Measurements from ENCODE around the gene IDE. TPM values are rescaled to one million over a fixed set of nuclear protein-coding genes. Genes with fewer than 3 reads are reported as not detected.

The IDE gene
- total RNA-seq, 1 experiment from 2014 or later: 55.8 TPM

GRCh38 chr10:92573798-92574547 lies at the start of gene IDE (continued):
- TF ChIP-seq ZBTB33 (IDR thresholded peaks at IDR 0.05; ENCODE audit: extremely low read depth, insufficient replicate concordance, low read length): no peak
- TF ChIP-seq YY1 (IDR thresholded peaks at IDR 0.05; ENCODE audit: extremely low read depth, insufficient replicate concordance, low read depth, low read length): no peak
- TF ChIP-seq ZFX (IDR thresholded peaks at IDR 0.05): peak; percentile 93
- TF ChIP-seq EZH2phosphoT487 (IDR thresholded peaks at IDR 0.05; ENCODE audit: borderline replicate concordance): no peak

- no peak overlapping the region for H3K27ac ChIP-seq (ENCODE audit: low read depth, low read length)
- CTCF ChIA-PET: no interaction called here
- POLR2A ChIA-PET: interaction anchor here (0.7 kb wide), 1 partner anchor 28 kb away, joined by 5 read pairs; no protein-coding TSS in a partner anchor
- H3K4me3 ChIP-seq (replicated peaks in 1 of 2; ENCODE audit: low read depth in 1 of 2, low read length in 2 of 2): no peak overlapping the region
- H4K20me1 ChIP-seq (ENCODE audit: insufficient read depth): no peaks in the 10 kb centered on the region
- no TSS peak for BruUV-seq (replicated peaks)
- H3K9me2 ChIP-seq (ENCODE audit: insufficient read depth): no peaks in the 10 kb centered on the region
- H2AFZ ChIP-seq (ENCODE audit: low read depth, low read length, poor library complexity, severe bottlenecking): no peak overlapping the region
- H3K4me2 ChIP-seq (ENCODE audit: low read length): no peak overlapping the region
- H3K9ac ChIP-seq (ENCODE audit: low read length): no peak overlapping the region
- DNase-seq (ENCODE audit: low read depth, low spot score) (no peak), ATAC-seq (no peak)
- H3K9me3 ChIP-seq (ENCODE audit: control insufficient read depth in 1 of 2, insufficient read depth in 1 of 2, low read depth in 1 of 2, low read length in 2 of 2): no peaks in the 10 kb centered on the region
- intact Hi-C loops (cut with micrococcal nuclease): no loop called here
- H3K27me3 ChIP-seq (ENCODE audit: insufficient read depth, low read length): no peaks in the 10 kb centered on the region
- H3K36me3 ChIP-seq (ENCODE audit: control insufficient read depth in 1 of 2, insufficient read depth in 2 of 2, low read length in 2 of 2): peaks cover 33 to 51% of the 10 kb centered on the region in 2 experiments; a peak in 3 of 4 replicates
- H3K79me2 ChIP-seq (ENCODE audit: insufficient read depth, low read length): peaks cover 78% of the 10 kb centered on the region
- no peaks in the 10 kb centered on the region for H3K4me1 ChIP-seq (ENCODE audit: control insufficient read depth in 1 of 2, insufficient read depth in 2 of 2, low read length in 2 of 2)
- RAD21 ChIA-PET (ENCODE audit: low non-redundant PET in 1 of 2, low total read pairs in 2 of 2, uncharacterized antibody in 2 of 2, unreplicated experiment in 2 of 2): no interaction called here
- no peak for TF ChIP-seq CTCF (IDR thresholded peaks at IDR 0.05 in 2 of 3, conservative IDR thresholded peaks at IDR 0.05 in 1 of 3; ENCODE audit: borderline replicate concordance in 1 of 3, insufficient read depth in 1 of 3, low read depth in 2 of 3, low read length in 2 of 3)
- TF ChIP-seq SRF (IDR thresholded peaks at IDR 0.05; ENCODE audit: low read depth): no peak
- no peak for TF ChIP-seq SIN3A (IDR thresholded peaks at IDR 0.05; ENCODE audit: low read depth)
- TF ChIP-seq ELF1 (IDR thresholded peaks at IDR 0.05; ENCODE audit: borderline replicate concordance, low read depth): no peak
- TF ChIP-seq ZFX (IDR thresholded peaks at IDR 0.05): no peak
- TF ChIP-seq FOSL1 (IDR thresholded peaks at IDR 0.05; ENCODE audit: low read depth): no peak
- TF ChIP-seq MAX (IDR thresholded peaks at IDR 0.05): no peak
- TF ChIP-seq YY1 (IDR thresholded peaks at IDR 0.05; ENCODE audit: extremely low read depth, insufficient replicate concordance, low read depth, low read length): no peak
- TF ChIP-seq ATF3 (IDR thresholded peaks at IDR 0.05): no peak
- no peak for TF ChIP-seq REST (IDR thresholded peaks at IDR 0.05; ENCODE audit: low read depth)
- no peak for TF ChIP-seq JUND (IDR thresholded peaks at IDR 0.05)
- TF ChIP-seq POLR2A (IDR thresholded peaks at IDR 0.05; ENCODE audit: borderline replicate concordance, extremely low read depth, insufficient read depth, insufficient read length): no peak
- no peak for TF ChIP-seq RAD21 (IDR thresholded peaks at IDR 0.05; ENCODE audit: low read depth)
These were observed 45.5 kb upstream of the IDE start for GRCh38 chr10:92619368-92619767.
